Fibroblast of the aortic adventitia (primary cell): ENCODE data around the gene CDY1. TPM values are rescaled to one million over a fixed set of nuclear protein-coding genes. Genes with fewer than 3 reads are reported as not detected.
"Not testable (repeated sequence)": the region's sequence is repeated elsewhere in the genome, so short reads cannot be mapped to it uniquely, and the experiment has no call there.

Source experiments
- DNase-seq: peaks from one replicate; pipeline ENCODE4 v3.0.0-alpha.2; 2010; ENCODE audit warnings: low read depth
- H3K4me3 ChIP-seq: 2 replicates; pipeline ENCODE4 v1.5.1; 2011; ENCODE audit warnings: low read depth, mild to moderate bottlenecking, control low read depth, low read length, moderate library complexity
- total RNA-seq: library from RNA; depleted of rRNA; stranded (reverse); fragments of >200 nt; gene quantifications from 2 replicates; pipeline ENCODE4 v1.2.3, GENCODE V29; 2012; ENCODE audit warnings: low replicate concordance

The CDY1 gene
- total RNA-seq: not detected in 2 replicates

GRCh38 chrY:25621817-25622216 lies at the start of gene CDY1:
Gene CDY1, plus strand, starts transcription at chrY:25622117. Its CDS starts 326 bp downstream, at chrY:25622443.
- not testable (repeated sequence) for DNase-seq, H3K4me3 ChIP-seq

- DNase-seq, H3K4me3 ChIP-seq: not testable (repeated sequence)
Measured at GRCh38 chrY:25593336-25593735, 28.6 kb upstream of the CDY1 start.

GRCh38 chrY:25620209-25620608 lies 1.7 kb upstream of the CDY1 start:
- not testable (repeated sequence) for DNase-seq, H3K4me3 ChIP-seq

GRCh38 chrY:25626524-25626923 lies 4.6 kb downstream of the CDY1 start:
- not testable (repeated sequence) for DNase-seq, H3K4me3 ChIP-seq

GRCh38 chrY:25630383-25631112 lies 8.6 kb downstream of the CDY1 start:
- not testable (repeated sequence) for H3K4me3 ChIP-seq, DNase-seq

GRCh38 chrY:25639852-25640251 lies 17.9 kb downstream of the CDY1 start:
- not testable (repeated sequence) for DNase-seq, H3K4me3 ChIP-seq

- DNase-seq, H3K4me3 ChIP-seq: not testable (repeated sequence)
Measured at GRCh38 chrY:25643024-25643915, 21.4 kb downstream of the CDY1 start.
